GM04504 (cell line): ENCODE data around the gene ALG13.
"Not testable (repeated sequence)": the region's sequence is repeated elsewhere in the genome, so short reads cannot be mapped to it uniquely, and the experiment has no call there.

ENCODE experiments used
- DNase-seq: peaks from one replicate; pipeline ENCODE4 v3.0.0-alpha.2; 2012; ENCODE audit warnings: low read depth

Gene ALG13

GRCh38 chrX:111759686-111760085 is 78.7 kb downstream of the ALG13 start:
- no peak for DNase-seq

DNA sequence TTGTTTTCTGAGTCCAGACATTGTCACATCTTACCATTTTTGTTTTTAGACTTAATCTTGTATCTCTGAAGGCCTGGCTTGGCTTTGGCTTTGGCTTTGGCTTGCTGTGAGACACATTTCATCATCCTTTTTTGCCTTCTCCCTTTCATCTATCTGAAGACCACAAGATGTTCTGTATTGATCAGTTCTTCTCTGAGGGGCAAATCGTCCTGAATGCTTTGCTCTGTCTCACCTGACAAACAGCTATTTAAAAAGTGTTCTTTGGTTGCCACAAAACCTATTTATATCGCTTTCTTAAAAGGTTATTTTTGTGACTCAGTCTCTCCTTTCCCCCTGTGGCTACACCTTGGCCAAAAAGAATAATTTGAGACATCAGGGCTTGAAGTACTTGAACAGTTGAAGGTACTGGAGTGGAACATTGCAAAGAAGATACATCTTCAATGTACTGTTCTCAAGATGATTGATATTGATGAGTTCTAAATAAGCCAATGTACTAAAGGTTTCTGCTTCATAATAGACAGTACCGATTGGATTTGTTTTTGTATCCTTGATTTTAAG is 80.7 kb downstream of the ALG13 start:
- no peak for DNase-seq

GRCh38 chrX:111778591-111778990 is 97.6 kb downstream of the ALG13 start:
- no peak for DNase-seq

GRCh38 chrX:111779582-111779981 is 98.6 kb downstream of the ALG13 start:
- DNase-seq: no peak

GRCh38 chrX:111784667-111785066 is 103.7 kb downstream of the ALG13 start:
- no peak for DNase-seq

DNA sequence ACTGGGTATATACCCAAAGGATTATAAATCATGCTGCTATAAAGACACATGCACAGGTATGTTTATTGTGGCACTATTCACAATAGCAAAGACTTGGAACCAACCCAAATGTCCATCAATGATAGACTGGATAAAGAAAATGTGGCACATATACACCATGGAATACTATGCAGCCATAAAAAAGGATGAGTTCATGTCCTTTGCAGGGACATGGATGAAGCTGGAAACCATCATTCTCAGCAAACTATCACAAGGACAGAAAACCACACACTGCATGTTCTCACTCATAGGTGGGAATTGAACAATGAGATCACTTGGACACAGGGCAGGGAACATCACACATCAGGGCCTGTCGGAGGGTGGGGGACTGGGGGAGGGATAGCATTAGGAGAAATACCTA is 109.1 kb downstream of the ALG13 start:
- not testable (repeated sequence) for DNase-seq
